ENCODE measurements around the gene SLC22A23. TPM values are rescaled to one million over a fixed set of nuclear protein-coding genes. Genes with fewer than 3 reads are reported as not detected.

Gene SLC22A23
- total and polyA plus RNA-seq, 8 donors: 5.9 to 241 (median 18.9) TPM

DNA sequence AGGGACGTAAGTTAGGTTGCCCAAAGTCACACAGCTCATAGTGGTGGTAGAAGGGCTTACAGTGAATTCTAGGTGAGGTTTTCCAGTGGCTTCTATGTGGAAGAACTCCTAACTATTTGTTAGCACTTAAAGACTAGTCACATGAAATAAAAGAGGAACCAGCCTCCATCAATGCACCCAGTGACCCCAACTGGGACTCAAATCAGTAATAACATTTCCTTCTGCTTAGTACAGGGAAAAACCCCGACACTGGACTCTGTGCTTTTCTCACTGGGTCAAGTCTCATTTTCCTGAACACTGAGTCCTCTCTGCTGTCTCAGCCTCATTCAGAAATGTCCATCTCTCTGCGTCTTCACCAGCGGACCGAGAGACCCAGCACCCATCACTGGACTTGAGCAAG lies 89.2 kb downstream of the SLC22A23 start:
- Histone ChIP-seq H3K36me3 (no peaks in the 10 kb centered on the region), H3K27ac (peak overlapping the region in 2 of 5 donors; percentile 26 to 63), H3K27me3 (no peaks in the 10 kb centered on the region), H3K4me1 (peaks cover 25 to 42% (median 40%) of the 10 kb centered on the region in 4 donors), H3K4me3 (no peak overlapping the region), H3K9me3 (no peaks in the 10 kb centered on the region)
- TF ChIP-seq, protein P1, sequence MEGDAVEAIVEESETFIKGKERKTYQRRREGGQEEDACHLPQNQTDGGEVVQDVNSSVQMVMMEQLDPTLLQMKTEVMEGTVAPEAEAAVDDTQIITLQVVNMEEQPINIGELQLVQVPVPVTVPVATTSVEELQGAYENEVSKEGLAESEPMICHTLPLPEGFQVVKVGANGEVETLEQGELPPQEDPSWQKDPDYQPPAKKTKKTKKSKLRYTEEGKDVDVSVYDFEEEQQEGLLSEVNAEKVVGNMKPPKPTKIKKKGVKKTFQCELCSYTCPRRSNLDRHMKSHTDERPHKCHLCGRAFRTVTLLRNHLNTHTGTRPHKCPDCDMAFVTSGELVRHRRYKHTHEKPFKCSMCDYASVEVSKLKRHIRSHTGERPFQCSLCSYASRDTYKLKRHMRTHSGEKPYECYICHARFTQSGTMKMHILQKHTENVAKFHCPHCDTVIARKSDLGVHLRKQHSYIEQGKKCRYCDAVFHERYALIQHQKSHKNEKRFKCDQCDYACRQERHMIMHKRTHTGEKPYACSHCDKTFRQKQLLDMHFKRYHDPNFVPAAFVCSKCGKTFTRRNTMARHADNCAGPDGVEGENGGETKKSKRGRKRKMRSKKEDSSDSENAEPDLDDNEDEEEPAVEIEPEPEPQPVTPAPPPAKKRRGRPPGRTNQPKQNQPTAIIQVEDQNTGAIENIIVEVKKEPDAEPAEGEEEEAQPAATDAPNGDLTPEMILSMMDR (IDR thresholded peaks at IDR 0.05): no peak
- DNase-seq: no peak
- intact Hi-C loops (cut with DNase I; ENCODE audit: low total_unique reads): no loop called here
- 51 to 73% (median 54%) methylated on average over 5 of the region's 5 CpGs for WGBS, 5 donors

DNA sequence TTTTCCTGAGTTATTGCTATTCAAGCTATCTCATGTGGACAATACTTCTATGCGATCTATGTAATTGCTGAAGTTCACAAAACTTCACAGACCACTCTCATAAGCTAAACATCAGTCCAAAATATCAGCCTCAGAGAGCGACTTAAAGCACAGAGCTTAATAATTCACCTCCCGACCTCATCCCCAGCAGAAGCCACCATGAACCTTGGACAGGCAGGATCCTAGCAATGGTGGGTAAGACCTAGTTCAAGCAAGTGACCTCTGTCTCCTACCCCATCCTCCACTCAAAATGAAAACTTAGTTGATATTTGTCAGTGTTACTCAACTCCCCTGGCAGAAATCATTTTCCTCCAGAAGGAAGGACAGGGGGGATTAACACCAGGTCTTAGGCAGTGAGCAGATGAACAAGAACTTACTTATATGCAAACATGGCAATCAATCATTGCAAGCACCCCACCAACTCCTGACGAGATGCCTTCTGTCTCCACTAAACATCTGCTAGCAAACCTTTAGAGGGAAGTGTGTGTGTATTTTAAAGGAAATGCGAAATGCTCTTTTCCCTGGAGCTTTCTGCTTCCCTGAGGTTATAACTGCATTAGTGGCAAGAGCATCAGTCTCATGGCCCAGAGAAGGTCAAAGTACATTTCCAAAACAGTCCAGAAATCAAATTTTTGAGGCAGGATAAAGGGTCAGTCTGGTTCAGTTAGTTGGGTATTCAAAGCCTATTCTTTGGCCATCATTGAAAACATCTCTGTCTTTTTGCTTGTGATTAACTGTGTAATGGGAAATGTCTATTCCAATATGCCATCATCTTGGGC lies 90.0 kb downstream of the SLC22A23 start:
- intact Hi-C loops (cut with DNase I; ENCODE audit: low total_unique reads): no loop called here
- H3K27me3 ChIP-seq: no peaks in the 10 kb centered on the region
- TF ChIP-seq POLR2AphosphoS5 (IDR thresholded peaks at IDR 0.05) (no peak), EP300 (IDR thresholded peaks at IDR 0.05) (no peak), POLR2A (IDR thresholded peaks at IDR 0.05) (no peak)
- TF ChIP-seq, protein P1 (IDR thresholded peaks at IDR 0.05): no peak
- H3K4me1 ChIP-seq: peaks cover 20 to 35% (median 34%) of the 10 kb centered on the region in 4 donors
- WGBS, 5 donors: 78 to 87% (median 83%) methylated on average over 5 of the region's 5 CpGs
- no peak for DNase-seq
- peak overlapping the region in 1 of 5 donors; percentile 17 for H3K27ac ChIP-seq
- H3K9me3 ChIP-seq: no peaks in the 10 kb centered on the region
- no peak overlapping the region for H3K4me3 ChIP-seq
- no peaks in the 10 kb centered on the region for H3K36me3 ChIP-seq

DNA sequence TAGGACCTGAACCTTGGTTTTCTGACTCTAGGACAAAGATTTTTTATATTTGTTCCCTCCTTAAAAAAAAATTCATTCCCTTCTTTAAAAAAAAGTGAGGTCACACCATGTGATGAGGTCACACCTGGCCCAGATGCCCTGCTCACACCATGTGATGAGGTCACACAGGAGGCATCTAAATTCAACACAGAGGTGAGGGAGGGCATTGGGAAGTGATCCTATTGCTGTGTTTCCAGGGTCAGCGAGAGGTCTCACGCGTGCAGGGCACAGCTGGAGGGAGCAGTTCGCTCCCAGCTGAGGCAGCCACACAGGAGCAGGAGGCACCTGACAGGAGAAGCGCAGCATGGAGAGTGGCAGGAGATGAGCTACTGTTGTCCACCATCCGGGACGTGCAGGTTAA lies 92.5 kb downstream of the SLC22A23 start:
- Histone ChIP-seq H3K4me3 (no peak overlapping the region), H3K27me3 (no peaks in the 10 kb centered on the region), H3K36me3 (no peaks in the 10 kb centered on the region), H3K27ac (peak overlapping the region; percentile 71 to 87 (median 86)), H3K9me3 (no peaks in the 10 kb centered on the region), H3K4me1 (peaks cover 8 to 20% (median 18%) of the 10 kb centered on the region in 4 donors)
- DNase-seq: peak; percentile 38 to 39
- intact Hi-C loops (cut with DNase I; ENCODE audit: low total_unique reads): no loop called here
- TF ChIP-seq EP300 (IDR thresholded peaks at IDR 0.05): no peak
- TF ChIP-seq POLR2AphosphoS5 (IDR thresholded peaks at IDR 0.05): peak in 1 of 3 donors; percentile 12
- WGBS, 5 donors: 45 to 74% (median 62%) methylated on average over 7 of the region's 7 CpGs

DNA sequence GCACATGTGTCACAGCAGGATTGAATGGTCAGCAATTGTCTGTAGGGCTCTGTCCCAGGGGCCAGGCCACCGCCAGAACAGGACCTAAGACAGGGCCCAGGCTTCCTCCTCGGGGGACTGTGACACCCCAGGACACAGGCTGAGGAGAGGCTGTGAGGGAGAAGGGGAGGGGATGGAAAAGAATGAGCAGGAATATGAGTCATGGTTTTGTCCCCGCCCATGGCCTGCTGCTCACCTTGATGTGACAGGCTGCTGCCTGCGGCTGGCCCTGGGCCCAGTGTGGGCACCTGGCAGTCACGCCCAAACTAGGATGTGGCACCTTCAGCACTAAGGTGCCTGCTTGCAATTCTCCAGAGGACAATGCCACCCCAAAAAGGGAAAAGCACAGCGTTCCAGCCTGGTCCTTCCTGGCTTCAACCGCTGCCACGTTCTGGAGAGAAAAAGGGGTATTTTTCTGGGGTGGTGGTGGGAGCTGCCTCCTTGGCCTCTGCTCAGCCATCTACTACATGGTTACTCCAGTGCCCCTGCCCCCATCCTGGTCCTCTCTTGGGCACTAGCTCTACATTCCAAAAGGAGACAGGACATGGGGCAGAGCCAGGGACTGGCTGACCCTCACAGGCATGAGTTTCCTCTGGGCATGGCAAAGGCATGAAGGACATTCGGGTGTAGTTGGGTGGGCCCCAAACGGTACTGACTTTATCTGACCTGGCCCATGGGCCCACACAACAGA lies 93.4 kb downstream of the SLC22A23 start:
- Histone ChIP-seq H3K36me3 (no peaks in the 10 kb centered on the region), H3K9me3 (no peaks in the 10 kb centered on the region), H3K4me1 (peaks cover 8 to 30% (median 24%) of the 10 kb centered on the region in 4 donors), H3K4me3 (no peak overlapping the region), H3K27ac (peak overlapping the region; percentile 82 to 92 (median 87)), H3K27me3 (no peaks in the 10 kb centered on the region)
- DNase-seq: peak; percentile 93 to 94
- peak in 2 of 3 donors; percentile 78 to 92 for TF ChIP-seq POLR2AphosphoS5 (IDR thresholded peaks at IDR 0.05)
- TF ChIP-seq EP300 (IDR thresholded peaks at IDR 0.05): no peak
- 25 to 62% (median 44%) methylated on average over 9 to 10 of the region's 10 CpGs for WGBS, 5 donors
- intact Hi-C loops (cut with DNase I; ENCODE audit: low total_unique reads): no loop called here

DNA sequence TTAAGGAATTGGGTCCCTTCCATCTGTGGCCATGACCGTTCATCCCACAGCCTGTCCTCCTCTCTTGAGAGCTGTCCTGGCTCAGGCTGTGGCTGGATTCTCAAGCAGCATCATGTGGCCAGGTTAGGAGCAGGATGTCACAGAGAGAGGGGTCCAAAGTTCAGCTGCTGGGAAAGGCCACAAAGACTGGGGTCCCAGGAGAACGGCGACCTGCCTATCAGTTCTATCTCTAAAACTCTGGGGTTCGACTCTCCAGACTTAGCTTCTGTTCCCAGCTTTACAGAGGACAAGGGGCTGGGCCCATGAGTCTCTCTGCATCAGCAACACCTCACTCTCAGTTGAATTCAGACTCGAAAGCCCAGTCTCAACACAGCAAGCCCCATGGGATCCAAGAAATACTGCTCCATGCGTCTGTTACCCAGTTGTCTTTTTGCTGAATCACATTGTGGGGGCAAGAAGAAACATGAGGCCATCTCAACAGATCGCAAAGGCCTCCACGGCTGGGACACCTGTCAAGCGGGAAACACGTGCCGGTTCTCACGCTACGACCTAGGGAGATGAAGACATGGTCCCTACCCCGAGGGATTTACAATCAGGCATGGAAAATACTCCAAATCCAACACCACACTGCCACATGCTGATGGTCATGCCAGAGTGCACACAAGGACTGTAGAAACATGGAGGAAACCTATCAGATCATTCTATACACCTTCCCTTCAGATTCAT lies 95.4 kb downstream of the SLC22A23 start:
- H3K36me3 ChIP-seq: no peaks in the 10 kb centered on the region
- intact Hi-C loops (cut with DNase I; ENCODE audit: low total_unique reads): no loop called here
- no peak overlapping the region for H3K4me3 ChIP-seq
- no peak for TF ChIP-seq EP300 (IDR thresholded peaks at IDR 0.05)
- TF ChIP-seq, protein P1 (IDR thresholded peaks at IDR 0.05): no peak
- no peak for TF ChIP-seq POLR2A (IDR thresholded peaks at IDR 0.05)
- no peak for TF ChIP-seq POLR2AphosphoS5 (IDR thresholded peaks at IDR 0.05)
- 74 to 82% (median 77%) methylated on average over 14 of the region's 14 CpGs for WGBS, 5 donors
- peak overlapping the region in 3 of 5 donors; percentile 4 to 38 (median 20) for H3K27ac ChIP-seq
- no peaks in the 10 kb centered on the region for H3K27me3 ChIP-seq
- no peak for DNase-seq
- H3K4me1 ChIP-seq: peaks cover 25 to 45% (median 41%) of the 10 kb centered on the region in 4 donors
- H3K9me3 ChIP-seq: no peaks in the 10 kb centered on the region

All from stomach (tissue), 9 donors.